GM12875 (cell line): ENCODE measurements around the gene RBM33.

Experiments used
- H3K4me3 ChIP-seq: one replicate; pipeline ENCODE4 v1.5.1; 2011; ENCODE audit warnings: low read depth, low read length, control low read depth
- CTCF ChIP-seq: IDR thresholded peaks from 2 replicates; pipeline ENCODE4 v1.5.1; 2011; ENCODE audit warnings: low read depth, mild to moderate bottlenecking, control low read depth, inconsistent platforms, low read length, moderate library complexity, borderline replicate concordance; ENCODE audit not compliant: insufficient read depth

Gene RBM33

DNA sequence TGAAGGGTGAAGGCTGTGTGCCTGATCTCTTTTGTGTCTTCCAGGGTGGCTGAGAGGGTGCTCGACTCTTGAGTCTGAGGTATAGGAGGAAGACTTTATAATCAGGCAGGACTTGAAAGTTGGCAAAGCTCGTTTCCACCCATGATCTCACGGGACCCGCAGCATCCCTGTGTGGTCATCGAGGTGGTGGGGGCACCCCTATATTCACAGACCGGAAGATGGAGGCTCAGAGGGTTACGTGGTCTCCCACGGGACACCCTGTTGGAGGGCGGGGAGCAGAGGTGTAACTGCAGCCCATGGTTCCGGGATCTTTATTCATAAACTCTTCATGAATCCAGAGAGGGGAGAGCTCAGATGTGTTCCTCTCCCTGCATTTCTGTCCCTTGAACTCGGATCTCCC lies 177.4 kb downstream of the RBM33 start:
- no peak overlapping the region for H3K4me3 ChIP-seq
- TF ChIP-seq CTCF = no peak

GRCh38 chr7:155824227-155824886 lies 179.9 kb downstream of the RBM33 start:
- H3K4me3 ChIP-seq = no peak overlapping the region
- no peak for TF ChIP-seq CTCF

DNA sequence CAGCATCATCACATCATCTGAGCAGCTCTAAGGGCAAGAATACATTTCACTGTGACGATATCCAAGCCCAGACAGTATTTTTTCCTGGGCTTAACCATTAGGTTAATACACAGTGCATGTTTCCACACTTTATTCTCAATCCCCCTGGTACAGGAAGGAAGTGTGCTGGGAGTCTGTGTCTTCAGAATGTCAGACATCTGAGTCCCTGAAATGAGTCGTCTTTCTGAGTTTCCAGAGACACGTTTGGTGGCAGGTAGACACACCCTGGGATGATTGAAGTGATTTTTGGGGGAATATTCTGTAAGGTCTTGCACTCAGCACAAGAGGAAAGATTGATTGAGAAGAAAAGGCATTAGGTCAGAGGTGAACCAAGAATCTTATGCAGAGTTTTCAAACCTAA lies 180.9 kb downstream of the RBM33 start:
- no peak overlapping the region for H3K4me3 ChIP-seq
- TF ChIP-seq CTCF = no peak

- TF ChIP-seq CTCF = no peak
- no peak overlapping the region for H3K4me3 ChIP-seq
Observed at GRCh38 chr7:155829796-155830470, 185.5 kb downstream of the RBM33 start.
